Measurements from ENCODE around the gene TRIM60.
"Not testable (repeated sequence)": the region's sequence is repeated elsewhere in the genome, so short reads cannot be mapped to it uniquely, and the experiment has no call there.

- TF ChIP-seq CTCF, POLR2A (IDR thresholded peaks at IDR 0.05): not testable (repeated sequence)
Observed at GRCh38 chr4:165025782-165026181, 6.0 kb upstream of the TRIM60 start.

Measured in lower leg skin (tissue), 3 donors.